ENCODE data around the gene LITAF. TPM values are rescaled to one million over a fixed set of nuclear protein-coding genes. Genes with fewer than 3 reads are reported as not detected.
"Not testable (repeated sequence)": the region's sequence is repeated elsewhere in the genome, so short reads cannot be mapped to it uniquely, and the experiment has no call there.

Gene LITAF
- total RNA-seq, 4 donors from 2014 or later, result 32.8 to 193 (median 101) TPM

- TF ChIP-seq EP300 (IDR thresholded peaks at IDR 0.05; ENCODE audit: low read depth) (no peak), CTCF (IDR thresholded peaks at IDR 0.05) (no peak), POLR2A (IDR thresholded peaks at IDR 0.05) (no peak), POLR2AphosphoS5 (IDR thresholded peaks at IDR 0.05) (no peak)
- Histone ChIP-seq H3K4me3 (no peak overlapping the region), H3K27ac (no peak overlapping the region), H3K27me3 (no peaks in the 10 kb centered on the region), H3K36me3 (no peaks in the 10 kb centered on the region), H3K9me3 (no peaks in the 10 kb centered on the region), H3K4me1 (no peaks in the 10 kb centered on the region)
- intact Hi-C loops (cut with DNase I; ENCODE audit: low total_unique reads) (no loop called here), in situ Hi-C loops (cut with MboI; ENCODE audit: low pct_ligation_motif_present in 1 of 4, low pct_unique_long_range_greater_than_20kb in 1 of 4, low sequenced_read_pairs in 3 of 4) (no loop called here)
- no peak for DNase-seq
- WGBS, 2 donors (ENCODE audit: low coverage in 1 of 2), result 75% methylated on average over 13 of the region's 13 CpGs; no CpG with 5 or more reads in 1 of the 2 donors
Observed at GRCh38 chr16:11515540-11516430, 70.9 kb downstream of the LITAF start.

DNA sequence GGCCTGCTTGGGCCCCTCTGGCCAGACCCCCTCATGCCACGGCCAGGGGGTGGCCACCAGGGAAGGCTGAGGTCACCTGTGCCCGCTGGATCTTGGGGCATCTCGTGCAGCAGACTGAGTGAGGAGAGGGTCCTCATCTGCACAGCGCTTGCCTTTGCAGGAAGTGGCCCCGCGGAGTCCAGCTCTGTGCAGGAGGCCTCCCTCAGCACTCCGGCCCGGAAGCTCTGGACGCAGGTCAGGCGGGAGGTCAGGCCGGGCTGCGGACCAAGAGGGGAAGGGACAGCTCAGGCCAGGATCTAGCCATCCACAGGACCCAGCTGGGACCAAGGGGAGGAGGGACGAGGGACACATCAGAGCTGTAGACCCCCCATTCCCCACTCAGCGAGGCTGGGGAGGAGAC lies 72.4 kb downstream of the LITAF start:
- no peaks in the 10 kb centered on the region for H3K36me3 ChIP-seq
- no peaks in the 10 kb centered on the region for H3K27me3 ChIP-seq
- H3K27ac ChIP-seq, result no peak overlapping the region
- intact Hi-C loops (cut with DNase I; ENCODE audit: low total_unique reads), result no loop called here
- no peaks in the 10 kb centered on the region for H3K4me1 ChIP-seq
- in situ Hi-C loops (cut with MboI; ENCODE audit: low pct_ligation_motif_present in 1 of 4, low pct_unique_long_range_greater_than_20kb in 1 of 4, low sequenced_read_pairs in 3 of 4), result no loop called here
- TF ChIP-seq EP300 (IDR thresholded peaks at IDR 0.05; ENCODE audit: low read depth) (no peak), CTCF (IDR thresholded peaks at IDR 0.05) (no peak), POLR2A (IDR thresholded peaks at IDR 0.05) (no peak), POLR2AphosphoS5 (IDR thresholded peaks at IDR 0.05) (no peak)
- DNase-seq, result no peak
- H3K4me3 ChIP-seq, result no peak overlapping the region
- no peaks in the 10 kb centered on the region for H3K9me3 ChIP-seq
- WGBS, 2 donors (ENCODE audit: low coverage in 1 of 2), result 89% methylated on average over 11 of the region's 14 CpGs; no CpG with 5 or more reads in 1 of the 2 donors

DNA sequence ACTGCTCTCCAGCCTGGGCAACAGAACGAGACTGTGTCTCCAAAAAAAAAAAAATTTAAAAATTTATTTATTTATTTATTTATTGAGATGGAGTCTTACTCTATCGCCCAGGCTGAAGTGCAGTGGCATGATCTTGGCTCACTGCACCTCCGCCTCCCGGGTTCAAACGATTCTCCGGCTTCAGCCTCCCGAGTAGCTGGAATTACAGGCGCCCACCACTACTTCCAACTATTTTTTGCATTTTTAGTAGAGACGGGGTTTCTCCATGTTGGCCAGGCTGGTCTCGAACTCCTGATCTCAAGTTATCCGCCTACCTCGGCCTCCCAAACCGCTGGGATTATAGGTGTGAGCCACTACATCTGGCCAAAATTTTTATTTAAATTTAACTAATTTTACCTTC lies 73.4 kb downstream of the LITAF start:
- DNase-seq; H3K27me3 ChIP-seq; in situ Hi-C loops (cut with MboI; ENCODE audit: low pct_ligation_motif_present in 1 of 4, low pct_unique_long_range_greater_than_20kb in 1 of 4, low sequenced_read_pairs in 3 of 4); H3K27ac ChIP-seq; H3K4me3 ChIP-seq; H3K36me3 ChIP-seq; H3K9me3 ChIP-seq; H3K4me1 ChIP-seq; intact Hi-C loops (cut with DNase I; ENCODE audit: low total_unique reads): not testable (repeated sequence)
- 92 to 96% methylated on average over 13 of the region's 13 CpGs for WGBS, 2 donors (ENCODE audit: low coverage in 1 of 2)

DNA sequence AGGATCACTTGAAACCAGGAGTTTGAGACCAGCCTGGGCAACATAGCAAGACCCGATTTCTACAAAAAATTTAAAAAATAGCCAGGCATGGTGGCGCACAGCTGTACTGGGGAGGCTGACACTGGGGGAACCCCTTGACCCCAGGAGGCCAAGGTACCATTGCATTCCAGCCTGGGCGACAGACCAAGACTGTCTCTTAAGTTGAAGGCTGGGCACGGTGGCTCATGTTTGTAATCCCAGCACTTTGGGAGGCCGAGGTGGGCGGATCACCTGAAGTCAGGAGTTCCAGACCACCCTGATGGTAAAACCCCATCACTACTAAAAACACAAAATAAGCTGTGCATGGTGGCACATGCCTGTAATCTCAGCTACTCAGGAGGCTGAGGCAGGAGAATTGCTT lies 74.9 kb downstream of the LITAF start:
- H3K36me3 ChIP-seq, result no peaks in the 10 kb centered on the region
- H3K27ac ChIP-seq, result no peak overlapping the region
- in situ Hi-C loops (cut with MboI; ENCODE audit: low pct_ligation_motif_present in 1 of 4, low pct_unique_long_range_greater_than_20kb in 1 of 4, low sequenced_read_pairs in 3 of 4) (no loop called here), intact Hi-C loops (cut with DNase I; ENCODE audit: low total_unique reads) (no loop called here)
- 75 to 80% methylated on average over 1 to 6 of the region's 6 CpGs for WGBS, 2 donors (ENCODE audit: low coverage in 1 of 2)
- DNase-seq, result no peak
- no peaks in the 10 kb centered on the region for H3K4me1 ChIP-seq
- no peaks in the 10 kb centered on the region for H3K27me3 ChIP-seq
- TF ChIP-seq EP300 (IDR thresholded peaks at IDR 0.05; ENCODE audit: low read depth), result no peak
- no peak for TF ChIP-seq CTCF (IDR thresholded peaks at IDR 0.05)
- TF ChIP-seq POLR2AphosphoS5 (IDR thresholded peaks at IDR 0.05), result no peak
- no peak for TF ChIP-seq POLR2A (IDR thresholded peaks at IDR 0.05)
- no peaks in the 10 kb centered on the region for H3K9me3 ChIP-seq
- no peak overlapping the region for H3K4me3 ChIP-seq
